ENCODE measurements around the gene FZR1.
"Not testable (repeated sequence)": the region's sequence is repeated elsewhere in the genome, so short reads cannot be mapped to it uniquely, and the experiment has no call there.

FZR1 gene

GRCh38 chr19:3504735-3505134, 1.4 kb upstream of the FZR1 start:
- no peak overlapping the region for H3K4me3 ChIP-seq (ENCODE audit: control insufficient read depth, low read depth, low read length)
- TF ChIP-seq CTCF (conservative IDR thresholded peaks at IDR 0.05; ENCODE audit: control insufficient read depth, insufficient read depth, low read depth, low read length), result no peak
- no peak for DNase-seq (ENCODE audit: low read depth)

- no peak for DNase-seq (ENCODE audit: low read depth)
- no peak for TF ChIP-seq CTCF (conservative IDR thresholded peaks at IDR 0.05; ENCODE audit: control insufficient read depth, insufficient read depth, low read depth, low read length)
These were observed 551 bp downstream of the FZR1 start for GRCh38 chr19:3506384-3507340.

GRCh38 chr19:3507371-3508120, 1.4 kb downstream of the FZR1 start:
- peak overlapping the region; percentile 77 for H3K4me3 ChIP-seq (ENCODE audit: control insufficient read depth, low read depth, low read length)
- DNase-seq (ENCODE audit: low read depth), result no peak
- TF ChIP-seq CTCF (conservative IDR thresholded peaks at IDR 0.05; ENCODE audit: control insufficient read depth, insufficient read depth, low read depth, low read length), result no peak

More at GRCh38 chr19:3506384-3507340, 551 bp downstream of the FZR1 start:
- H3K4me3 ChIP-seq (ENCODE audit: control insufficient read depth, low read depth, low read length), result peak overlapping the region; percentile 77

- DNase-seq (ENCODE audit: low read depth); H3K4me3 ChIP-seq (ENCODE audit: control insufficient read depth, low read depth, low read length): not testable (repeated sequence)
These were observed 2.1 kb downstream of the FZR1 start for GRCh38 chr19:3508121-3508661.

GRCh38 chr19:3508771-3509535, 2.8 kb downstream of the FZR1 start:
- no peak for DNase-seq (ENCODE audit: low read depth)
- no peak overlapping the region for H3K4me3 ChIP-seq (ENCODE audit: control insufficient read depth, low read depth, low read length)
- TF ChIP-seq CTCF (conservative IDR thresholded peaks at IDR 0.05; ENCODE audit: control insufficient read depth, insufficient read depth, low read depth, low read length), result no peak

GRCh38 chr19:3509566-3509989, 3.5 kb downstream of the FZR1 start:
- no peak for TF ChIP-seq CTCF (conservative IDR thresholded peaks at IDR 0.05; ENCODE audit: control insufficient read depth, insufficient read depth, low read depth, low read length)
- DNase-seq (ENCODE audit: low read depth), result peak; percentile 72
- H3K4me3 ChIP-seq (ENCODE audit: control insufficient read depth, low read depth, low read length), result no peak overlapping the region

All from fibroblast of mammary gland (primary cell).